HG02642 (cell line): ENCODE data around the gene RNF225.
A peak's percentile ranks its signal among the peaks of the same experiment; 100 is the strongest.
"Not testable (repeated sequence)": the region's sequence is repeated elsewhere in the genome, so short reads cannot be mapped to it uniquely, and the experiment has no call there.

Experiments
- ATAC-seq: cut with Tn5 transposase; IDR thresholded peaks from one replicate; pipeline ENCODE4 v1.9.1; 2021; ENCODE audit warnings: mild to moderate bottlenecking; ENCODE audit not compliant: unreplicated experiment, poor library complexity

Gene RNF225

DNA sequence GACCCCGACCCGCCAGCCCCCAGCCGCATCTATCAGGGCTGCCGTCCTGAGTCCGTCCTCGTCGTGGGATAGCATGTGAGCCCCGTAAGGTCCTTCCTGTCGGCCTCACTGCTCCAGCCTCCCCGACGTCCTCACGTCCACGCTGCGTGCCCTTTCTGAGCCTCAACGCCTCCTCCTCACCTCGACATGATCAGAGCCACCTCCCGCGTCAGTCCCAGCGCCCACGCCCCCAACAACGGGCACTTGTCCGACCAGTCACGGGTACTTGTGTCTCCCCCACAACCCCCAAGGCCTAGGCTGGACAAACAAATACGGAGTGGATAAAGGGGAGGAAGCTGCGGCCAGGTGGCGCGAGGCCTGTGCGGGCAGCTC, 33.6 kb upstream of the RNF225 start:
- no peak for ATAC-seq

- peak; percentile 90 for ATAC-seq
Measured at GRCh38 chr19:58362272-58362994, 33.0 kb upstream of the RNF225 start, which contains the start of gene ZNF497. Gene ZNF497, minus strand, starts transcription at chr19:58362751. Its CDS starts 5,116 bp downstream, at chr19:58357635.

DNA sequence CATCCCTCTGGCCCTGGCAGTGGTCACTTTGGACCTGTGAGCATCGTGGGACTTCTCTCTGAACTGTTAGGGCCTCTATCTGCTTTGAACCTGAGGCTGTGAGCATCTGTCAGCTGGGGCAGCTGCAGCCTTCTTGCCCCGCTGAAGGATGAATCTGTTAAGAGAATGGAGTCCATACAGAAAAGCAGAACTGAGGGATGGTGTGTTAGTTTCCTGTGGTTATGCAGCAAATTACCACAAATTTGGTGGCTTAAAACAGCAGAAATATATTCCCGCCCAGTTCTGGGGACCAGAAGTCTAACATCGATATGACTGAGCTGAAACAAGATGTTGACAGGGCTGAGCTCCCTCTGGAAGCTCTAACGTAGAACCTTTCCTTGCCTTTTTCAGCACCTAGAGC, 31.3 kb upstream of the RNF225 start:
- ATAC-seq = no peak

DNA sequence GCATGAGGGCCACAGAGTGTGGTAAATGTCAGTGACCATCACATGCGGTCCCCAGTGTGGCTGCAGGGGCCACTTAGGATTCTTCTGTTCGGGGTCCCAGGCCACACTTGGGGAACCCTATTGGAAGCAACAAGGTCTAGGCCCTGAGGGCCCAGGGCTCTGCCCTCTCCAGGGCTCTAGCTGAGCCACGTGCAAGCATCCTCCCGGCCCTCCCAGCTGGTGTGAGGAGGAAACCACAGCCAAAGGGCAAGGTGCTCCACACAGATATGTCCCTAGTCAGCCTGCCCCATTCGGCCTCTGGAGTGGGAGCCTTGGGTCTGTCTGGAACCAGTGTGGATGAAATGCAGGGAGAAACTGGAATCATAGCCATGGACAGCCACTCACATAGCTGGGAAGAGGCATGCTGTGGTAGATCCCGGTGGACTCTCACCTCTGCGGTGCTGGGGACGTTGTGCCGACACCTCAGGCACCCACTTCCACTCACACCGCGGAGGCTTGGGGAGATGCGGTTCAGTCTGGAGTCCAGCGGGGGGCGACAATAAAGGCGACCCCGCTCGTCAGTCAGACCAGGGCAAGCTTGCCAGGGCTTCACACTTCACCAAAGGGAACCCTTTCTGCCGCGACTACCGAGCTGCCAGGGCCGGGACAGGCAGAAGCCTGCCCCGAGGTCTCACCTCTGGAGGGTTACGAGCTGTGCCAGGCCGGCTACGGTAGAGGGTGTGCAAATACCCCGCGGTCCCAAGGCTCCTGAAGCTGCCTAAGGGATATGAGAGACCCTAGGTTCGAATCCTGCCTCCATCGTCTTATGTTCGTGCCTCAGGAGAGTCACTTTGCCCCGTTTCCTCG, 28.6 kb upstream of the RNF225 start:
- ATAC-seq = no peak

GRCh38 chr19:58367698-58368454, 27.6 kb upstream of the RNF225 start:
- no peak for ATAC-seq

GRCh38 chr19:58368561-58369360, 26.7 kb upstream of the RNF225 start:
- ATAC-seq = no peak

GRCh38 chr19:58372311-58373133, 22.9 kb upstream of the RNF225 start:
- no peak for ATAC-seq

DNA sequence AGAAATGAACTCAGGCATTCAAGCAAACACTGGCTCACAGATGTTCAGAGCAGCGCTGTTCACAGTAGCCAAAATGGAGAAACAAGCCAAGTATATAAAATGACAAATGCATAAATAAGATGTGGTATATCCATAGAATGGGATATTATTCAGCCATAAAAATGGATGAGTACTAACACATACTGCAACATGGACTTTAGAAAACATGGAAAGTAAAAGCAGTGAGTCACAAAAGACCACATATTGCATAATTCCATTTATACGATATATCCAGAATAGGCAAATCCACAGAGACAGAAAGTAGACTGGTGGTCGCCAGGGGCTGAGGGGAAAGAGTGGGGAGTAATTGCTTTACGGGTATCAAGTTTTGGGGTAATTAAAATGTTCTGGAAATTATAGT, 21.3 kb upstream of the RNF225 start:
- no peak for ATAC-seq

DNA sequence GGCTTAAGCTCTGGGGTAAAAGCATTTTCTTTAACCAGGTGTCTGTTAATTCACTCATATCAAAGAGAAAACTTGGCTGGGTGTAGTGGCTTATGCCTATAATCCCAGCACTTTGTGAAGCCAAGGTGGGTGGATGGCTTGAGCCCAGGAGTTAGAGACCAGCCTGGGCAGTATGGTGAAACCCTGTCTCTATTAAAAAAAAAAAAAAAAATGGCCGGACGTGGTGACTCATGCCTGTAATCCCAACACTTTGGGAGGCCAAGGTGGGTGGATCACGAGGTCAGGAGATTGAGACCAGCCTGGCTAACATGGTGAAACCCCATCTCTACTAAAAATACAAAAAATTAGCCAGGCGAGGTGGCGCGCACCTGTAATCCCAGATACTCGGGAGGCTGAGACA, 18.7 kb upstream of the RNF225 start:
- ATAC-seq = not testable (repeated sequence)

DNA sequence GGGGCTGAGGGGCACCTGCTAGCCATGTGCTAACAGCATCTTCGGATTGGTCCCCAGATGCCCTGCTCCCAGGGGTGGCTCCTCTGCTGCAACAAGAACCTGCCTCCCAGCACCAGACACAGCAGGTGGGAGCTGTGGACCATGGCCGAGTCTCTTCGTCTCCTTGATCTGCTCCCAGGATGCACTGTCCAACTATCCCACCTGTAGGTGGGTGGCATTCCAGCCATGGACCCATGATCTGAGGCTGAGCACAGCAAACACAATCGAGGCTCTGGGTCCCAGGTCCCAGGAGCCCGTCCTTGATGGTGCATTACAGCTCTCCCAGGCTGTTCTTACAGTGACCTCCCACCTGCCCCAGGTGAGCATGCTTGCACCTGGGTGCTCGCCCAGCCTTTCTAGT, 16.2 kb upstream of the RNF225 start:
- ATAC-seq = no peak

DNA sequence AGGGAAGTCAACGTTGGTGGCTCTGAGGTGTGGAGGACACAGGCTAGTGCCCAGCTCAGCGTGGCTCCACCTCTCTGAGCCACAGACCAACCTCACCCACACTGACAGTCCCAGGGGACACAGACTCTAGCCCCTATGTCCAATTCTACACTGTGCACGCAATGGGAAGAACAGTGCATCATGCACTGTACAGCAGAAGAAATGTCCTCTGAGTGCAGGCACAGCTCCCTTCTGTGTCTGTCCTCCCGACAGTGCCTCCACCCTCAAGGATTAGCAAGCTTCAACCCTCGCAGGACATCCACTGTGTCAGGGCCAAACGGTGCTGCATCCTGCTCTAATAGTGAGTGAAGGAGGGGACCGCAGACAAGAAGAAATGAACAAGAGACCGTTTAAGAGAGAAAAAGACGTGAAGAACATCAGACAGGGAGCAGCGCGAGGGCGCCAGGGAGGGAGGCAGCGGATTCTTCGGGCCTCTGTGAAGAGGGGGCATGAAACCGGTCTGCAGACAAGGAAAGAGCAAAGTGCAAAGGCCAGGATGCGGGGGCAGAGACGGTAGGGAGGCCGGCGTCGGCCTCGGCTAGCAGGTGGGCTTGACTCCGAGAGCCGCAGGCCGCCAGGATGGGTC, 15.3 kb upstream of the RNF225 start:
- ATAC-seq = no peak

DNA sequence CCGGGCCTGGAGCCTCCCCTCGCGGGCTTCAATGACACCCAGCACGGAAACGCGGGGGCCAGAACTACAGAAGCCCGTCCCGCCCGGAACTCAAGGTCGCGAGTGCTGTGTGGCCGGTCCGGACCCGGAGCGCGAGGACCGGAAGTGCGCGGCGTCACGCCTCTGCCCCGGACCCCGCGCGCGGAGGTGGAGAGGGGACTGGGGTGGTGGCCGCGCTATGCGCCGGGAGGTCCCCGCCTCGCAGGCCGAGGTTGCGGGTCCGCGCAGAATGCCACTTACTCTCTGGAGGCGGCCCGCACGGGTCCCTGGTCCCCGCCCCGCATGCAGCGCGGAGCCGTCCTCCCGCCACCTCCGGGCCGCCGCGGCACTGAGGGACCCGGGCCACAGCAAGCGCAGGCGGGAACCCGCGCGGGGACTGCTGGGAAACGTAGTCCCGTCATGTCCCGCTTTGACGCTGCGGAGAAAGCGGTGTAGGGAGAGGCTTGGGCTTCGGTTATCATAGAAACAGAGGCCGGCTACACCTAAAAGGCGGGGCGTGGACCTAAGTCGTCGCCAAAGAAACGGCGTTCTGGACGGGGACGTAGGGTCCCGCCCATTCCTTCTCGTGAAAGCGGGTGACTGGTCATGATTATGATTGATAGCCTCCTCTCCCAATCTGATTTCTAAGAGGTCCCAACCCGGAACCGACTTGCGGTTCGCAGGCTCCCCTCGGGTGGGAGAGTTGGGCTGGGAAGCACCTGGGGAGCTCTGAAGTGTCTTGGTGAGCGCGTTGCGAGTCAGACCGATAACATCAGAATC, 14.6 kb upstream of the RNF225 start, which contains the start of gene ZNF837:
ZNF837 (minus strand) TSS at position 369 of the 798 bp plus-strand sequence. CDS start 11,698 bp downstream, outside the sequence.
- peak; percentile 82 for ATAC-seq

DNA sequence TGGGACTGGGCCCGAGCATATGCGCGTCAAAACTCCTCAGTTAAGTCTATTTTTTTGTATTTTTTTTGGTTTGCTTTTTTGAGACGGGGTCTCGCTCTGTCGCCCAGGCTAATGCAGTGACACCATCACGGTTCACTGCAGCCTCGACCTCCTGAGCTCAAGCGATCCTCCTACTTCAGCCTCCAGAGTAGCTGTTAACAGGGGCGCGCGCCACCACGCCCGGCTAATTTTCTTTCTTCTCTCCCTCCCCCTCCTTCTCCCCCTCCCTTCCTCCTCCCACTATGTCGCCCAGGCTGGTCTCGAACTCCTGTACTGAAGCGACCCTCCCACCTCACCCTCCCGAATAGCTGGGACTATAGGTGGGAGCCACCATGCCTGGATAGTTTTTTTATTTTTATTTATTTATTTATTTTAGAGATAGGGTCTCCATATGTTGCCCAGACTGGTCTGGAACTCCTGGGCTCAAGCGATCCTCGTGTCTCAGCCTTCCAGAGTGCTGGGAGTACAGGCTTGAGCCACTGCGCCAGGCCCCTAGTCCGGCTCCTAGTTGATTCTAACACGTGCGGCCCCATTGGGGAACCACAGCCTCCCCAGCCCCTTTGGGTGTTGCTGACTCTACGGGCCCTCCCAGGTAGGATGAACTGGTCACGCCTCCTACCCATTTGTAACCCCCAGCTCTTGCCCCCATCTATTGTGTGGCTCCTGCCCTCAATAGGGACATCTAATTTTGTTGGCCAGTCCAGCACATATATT, 13.8 kb upstream of the RNF225 start:
- ATAC-seq = no peak

DNA sequence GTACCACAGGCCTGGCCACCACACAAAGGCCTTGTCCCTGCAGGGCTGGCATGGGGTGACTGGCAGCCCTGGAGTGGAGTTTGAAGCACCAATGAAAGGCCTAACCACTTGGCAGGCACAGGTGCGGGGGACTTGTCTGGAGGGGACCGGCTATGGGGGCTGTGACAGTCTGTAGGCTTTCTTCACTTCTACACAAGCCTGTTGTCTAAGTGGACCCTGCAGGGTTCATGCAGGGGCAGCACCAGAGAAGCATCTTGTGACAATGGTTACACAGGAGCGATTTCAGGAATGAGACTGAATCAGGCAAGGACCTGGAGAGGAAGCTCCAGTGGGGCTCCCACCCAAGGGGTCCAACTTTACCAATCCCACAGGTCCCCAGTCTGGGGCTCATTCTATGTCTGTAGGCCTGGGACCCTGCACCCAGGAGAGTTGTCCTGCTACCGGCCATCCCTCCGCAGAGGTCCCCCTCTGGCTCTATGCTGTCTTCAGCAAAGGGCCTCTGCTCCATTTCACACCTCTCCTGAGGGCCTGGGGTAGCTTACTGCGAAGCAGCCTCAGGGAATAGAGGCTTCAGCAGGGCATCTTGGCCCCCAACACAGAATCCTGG, 12.4 kb upstream of the RNF225 start:
- no peak for ATAC-seq

DNA sequence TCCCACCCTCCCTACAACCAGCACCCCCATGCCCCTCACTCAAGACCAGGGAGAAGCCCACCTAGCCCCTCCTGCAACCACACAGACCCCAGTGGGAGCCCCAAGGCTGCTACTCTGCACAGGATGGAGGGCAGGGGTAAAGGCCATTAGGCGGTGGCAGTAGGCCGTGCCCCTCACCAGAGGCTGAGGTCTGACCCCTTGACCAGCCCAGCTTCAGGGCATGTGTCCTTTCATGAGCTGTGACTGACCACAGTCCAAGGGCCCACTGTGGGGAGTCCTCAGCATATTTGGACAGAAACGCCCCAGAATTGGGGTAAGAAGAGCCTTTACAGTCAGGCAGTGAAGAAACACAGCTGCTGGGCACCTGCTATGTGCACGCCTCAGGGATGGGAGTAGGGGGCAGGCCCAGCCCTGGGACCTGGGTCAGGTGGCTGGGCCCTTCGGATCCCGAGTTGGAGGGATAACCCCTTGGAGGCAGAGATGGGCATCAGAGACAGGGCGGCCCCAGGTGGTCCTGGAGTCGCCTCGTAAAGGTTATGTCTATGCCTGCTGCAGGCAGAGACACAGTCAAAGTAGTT, 10.1 kb upstream of the RNF225 start:
- ATAC-seq = no peak

DNA sequence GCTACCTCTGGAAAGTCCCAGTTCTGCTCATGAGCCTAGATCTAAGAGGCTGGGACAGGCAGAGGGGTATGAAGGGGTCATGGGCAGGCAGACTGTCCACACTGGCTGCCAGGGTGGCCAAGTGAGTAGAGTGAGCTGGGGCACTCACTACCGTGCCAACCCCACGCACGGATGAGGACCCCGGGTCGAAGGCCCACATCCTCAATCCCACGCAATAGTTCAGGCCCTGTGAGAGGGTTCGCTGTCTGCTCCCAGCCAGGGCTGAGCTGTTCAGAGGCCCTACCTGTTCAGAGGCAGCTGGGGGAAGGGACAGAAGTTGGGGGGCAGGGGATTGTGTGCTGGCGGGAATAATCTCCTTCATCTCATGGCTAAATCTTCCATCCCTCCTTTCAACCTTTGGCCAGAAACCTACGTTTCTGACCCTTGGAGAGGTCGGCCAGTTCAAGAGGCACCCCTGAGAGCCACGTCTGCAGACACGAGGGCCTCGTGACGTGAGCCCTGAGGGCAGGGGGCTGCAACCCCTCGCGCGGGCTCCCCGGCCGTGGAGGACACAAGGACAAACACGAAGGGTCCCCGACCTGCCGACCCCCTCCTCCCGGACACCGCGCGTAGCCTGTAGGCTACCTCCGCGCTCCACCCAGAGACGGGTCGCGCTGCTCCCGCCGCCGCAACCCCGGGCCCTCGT, 9.4 kb upstream of the RNF225 start:
- ATAC-seq = peak; percentile 3
